Measurements from ENCODE around the gene LMO1. TPM values are rescaled to one million over a fixed set of nuclear protein-coding genes. Genes with fewer than 3 reads are reported as not detected.

Gene LMO1
- total and polyA plus RNA-seq, 4 donors, result not detected

- H3K36me3 ChIP-seq (ENCODE audit: control insufficient read depth in 4 of 4, insufficient read depth in 3 of 4, low read depth in 1 of 4, low read length in 3 of 4), result no peaks in the 10 kb centered on the region
- no peaks in the 10 kb centered on the region for H3K9me3 ChIP-seq (ENCODE audit: control insufficient read depth in 4 of 4, low read length in 3 of 4)
- no peak for DNase-seq (ENCODE audit: low spot score)
- no peak overlapping the region for H3K9ac ChIP-seq (ENCODE audit: low read depth in 1 of 2, low read length in 2 of 2)
- TF ChIP-seq ATF3 (IDR thresholded peaks at IDR 0.05), result no peak
- no peak for TF ChIP-seq EGR1 (IDR thresholded peaks at IDR 0.05; ENCODE audit: low read depth in 2 of 2)
- TF ChIP-seq RAD21 (IDR thresholded peaks at IDR 0.05), result no peak
- no peak for TF ChIP-seq NR2F2 (IDR thresholded peaks at IDR 0.05)
- no peak for TF ChIP-seq GABPA (IDR thresholded peaks at IDR 0.05 in 1 of 2, conservative IDR thresholded peaks at IDR 0.05 in 1 of 2)
- no peak for TF ChIP-seq HNF4G (IDR thresholded peaks at IDR 0.05)
- no peak for TF ChIP-seq SP1 (IDR thresholded peaks at IDR 0.05)
- no peak for TF ChIP-seq YY1 (IDR thresholded peaks at IDR 0.05)
- no peak for TF ChIP-seq REST (IDR thresholded peaks at IDR 0.05)
- no peak for TF ChIP-seq HNF4A (conservative IDR thresholded peaks at IDR 0.05)
- no peak for TF ChIP-seq FOXA1 (IDR thresholded peaks at IDR 0.05)
- TF ChIP-seq RXRA (IDR thresholded peaks at IDR 0.05), result no peak
- TF ChIP-seq ZBTB33 (IDR thresholded peaks at IDR 0.05), result no peak
- TF ChIP-seq JUND (IDR thresholded peaks at IDR 0.05), result no peak
- no peak for TF ChIP-seq FOXA2 (IDR thresholded peaks at IDR 0.05)
- no peak for TF ChIP-seq MAX (IDR thresholded peaks at IDR 0.05)
- H3K27me3 ChIP-seq (ENCODE audit: control insufficient read depth in 4 of 4, insufficient read depth in 4 of 4, low read length in 3 of 4), result no peaks in the 10 kb centered on the region
- WGBS, result 75% methylated on average over 5 of the region's 5 CpGs
- no peak overlapping the region for H3K27ac ChIP-seq (ENCODE audit: low read depth in 1 of 2, low read length in 2 of 2)
- no peak overlapping the region for H3K4me3 ChIP-seq (ENCODE audit: low read depth in 1 of 3, low read length in 3 of 3)
- no peaks in the 10 kb centered on the region for H3K4me1 ChIP-seq (ENCODE audit: control insufficient read depth in 4 of 4, insufficient read depth in 4 of 4, low read length in 3 of 4)
These were observed 32.5 kb upstream of the LMO1 start for GRCh38 chr11:8296038-8296649.

GRCh38 chr11:8294251-8294935 is 30.7 kb upstream of the LMO1 start:
- WGBS, result 84% methylated on average over 8 of the region's 8 CpGs
- no peak for DNase-seq (ENCODE audit: low spot score)
- no peaks in the 10 kb centered on the region for H3K9me3 ChIP-seq (ENCODE audit: control insufficient read depth in 4 of 4, low read length in 3 of 4)
- no peaks in the 10 kb centered on the region for H3K36me3 ChIP-seq (ENCODE audit: control insufficient read depth in 4 of 4, insufficient read depth in 3 of 4, low read depth in 1 of 4, low read length in 3 of 4)
- H3K4me3 ChIP-seq (ENCODE audit: low read depth in 1 of 3, low read length in 3 of 3), result no peak overlapping the region
- H3K27ac ChIP-seq (ENCODE audit: low read depth in 1 of 2, low read length in 2 of 2), result no peak overlapping the region
- TF ChIP-seq RAD21 (IDR thresholded peaks at IDR 0.05) (no peak), HNF4A (conservative IDR thresholded peaks at IDR 0.05) (no peak), JUND (IDR thresholded peaks at IDR 0.05) (no peak), RXRA (IDR thresholded peaks at IDR 0.05) (no peak), HNF4G (IDR thresholded peaks at IDR 0.05) (no peak), ZBTB33 (IDR thresholded peaks at IDR 0.05) (no peak), NR2F2 (IDR thresholded peaks at IDR 0.05) (no peak), FOXA2 (IDR thresholded peaks at IDR 0.05) (no peak), TAF1 (conservative IDR thresholded peaks at IDR 0.05) (no peak), ATF3 (IDR thresholded peaks at IDR 0.05) (no peak), FOXA1 (IDR thresholded peaks at IDR 0.05) (no peak)
- no peaks in the 10 kb centered on the region for H3K4me1 ChIP-seq (ENCODE audit: control insufficient read depth in 4 of 4, insufficient read depth in 4 of 4, low read length in 3 of 4)
- H3K9ac ChIP-seq (ENCODE audit: low read depth in 1 of 2, low read length in 2 of 2), result no peak overlapping the region
- no peaks in the 10 kb centered on the region for H3K27me3 ChIP-seq (ENCODE audit: control insufficient read depth in 4 of 4, insufficient read depth in 4 of 4, low read length in 3 of 4)
